HL-60 (cell line): ENCODE data around the gene ICAM3.

Experiments used
- DNase-seq, 2 experiments: peaks; one replicate each; pipeline ENCODE4 v3.0.0-alpha.2; 2010 to 2020; ENCODE audit warnings: low read depth in 1 of 2, low spot score in 1 of 2
- H3K27ac ChIP-seq: fragments of 250-450 bp; sonication (Bioruptor Pico); replicated peaks from 2 replicates; pipeline ENCODE4 v1.5.1; 2020; ENCODE audit warnings: mild to moderate bottlenecking, moderate library complexity
- H3K27me3 ChIP-seq: fragments of 250-450 bp; sonication (Bioruptor Pico); 2 replicates; pipeline ENCODE4 v1.5.1; 2021; ENCODE audit warnings: mild to moderate bottlenecking, moderate library complexity; ENCODE audit not compliant: insufficient read depth, poor library complexity, severe bottlenecking
- H3K4me3 ChIP-seq: replicated peaks from 2 replicates; pipeline ENCODE4 v1.5.1; 2011; ENCODE audit warnings: mild to moderate bottlenecking, control low read depth, low read length; ENCODE audit not compliant: insufficient read depth
- GABPA ChIP-seq: IDR thresholded peaks from 2 replicates; pipeline ENCODE4 v1.6.1; 2012; ENCODE audit warnings: low read depth
- POLR2AphosphoS5 ChIP-seq: IDR thresholded peaks from 2 replicates; pipeline ENCODE4 v1.6.1; 2012; ENCODE audit warnings: low read depth
- REST ChIP-seq: IDR thresholded peaks from 2 replicates; pipeline ENCODE4 v1.6.1; 2012; ENCODE audit warnings: low read depth; ENCODE audit not compliant: insufficient replicate concordance
- SPI1 ChIP-seq: IDR thresholded peaks from 2 replicates; pipeline ENCODE4 v1.6.1; 2012; ENCODE audit warnings: low read depth, mild to moderate bottlenecking, borderline replicate concordance
- TF ChIP-seq, protein P1 (sequence below): IDR thresholded peaks from one replicate; pipeline ENCODE4 v1.5.1; 2011; ENCODE audit warnings: low read length, control low read depth, inconsistent platforms; ENCODE audit not compliant: insufficient read depth

Gene ICAM3

DNA sequence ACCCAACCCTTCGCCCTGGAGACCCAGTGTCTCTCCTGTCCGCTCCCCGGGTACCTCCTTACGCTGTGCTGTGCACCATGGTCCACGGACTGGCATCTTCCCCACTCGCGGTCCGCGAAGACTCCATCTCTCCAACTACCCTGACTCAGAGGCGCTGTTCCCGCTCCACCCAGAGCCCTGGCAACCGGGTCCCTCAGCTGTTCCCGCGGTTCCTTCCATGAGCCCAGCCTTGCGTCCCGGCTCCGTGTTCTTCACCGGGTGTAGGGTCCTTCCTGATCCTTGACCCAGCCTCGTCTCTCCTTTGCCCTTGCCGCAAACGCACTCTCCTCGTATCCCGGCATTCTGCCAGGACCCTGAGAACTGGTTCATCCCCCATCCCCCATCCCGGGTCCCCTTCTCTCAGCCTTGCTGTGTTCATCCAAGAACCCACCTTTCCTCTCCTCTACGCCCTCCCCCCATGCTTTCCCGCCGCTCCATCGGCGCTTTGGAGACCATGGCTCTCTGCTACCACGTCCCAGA, 49.0 kb downstream of the ICAM3 start:
- Histone ChIP-seq H3K27me3 (peaks cover 60% of the 10 kb centered on the region), H3K4me3 (peak overlapping the region; percentile 33; the same call in 1 of the 2 replicates), H3K27ac (no peak overlapping the region)
- no peak for TF ChIP-seq POLR2AphosphoS5
- no peak for TF ChIP-seq REST
- no peak for TF ChIP-seq SPI1
- TF ChIP-seq GABPA, result no peak
- TF ChIP-seq, protein P1, sequence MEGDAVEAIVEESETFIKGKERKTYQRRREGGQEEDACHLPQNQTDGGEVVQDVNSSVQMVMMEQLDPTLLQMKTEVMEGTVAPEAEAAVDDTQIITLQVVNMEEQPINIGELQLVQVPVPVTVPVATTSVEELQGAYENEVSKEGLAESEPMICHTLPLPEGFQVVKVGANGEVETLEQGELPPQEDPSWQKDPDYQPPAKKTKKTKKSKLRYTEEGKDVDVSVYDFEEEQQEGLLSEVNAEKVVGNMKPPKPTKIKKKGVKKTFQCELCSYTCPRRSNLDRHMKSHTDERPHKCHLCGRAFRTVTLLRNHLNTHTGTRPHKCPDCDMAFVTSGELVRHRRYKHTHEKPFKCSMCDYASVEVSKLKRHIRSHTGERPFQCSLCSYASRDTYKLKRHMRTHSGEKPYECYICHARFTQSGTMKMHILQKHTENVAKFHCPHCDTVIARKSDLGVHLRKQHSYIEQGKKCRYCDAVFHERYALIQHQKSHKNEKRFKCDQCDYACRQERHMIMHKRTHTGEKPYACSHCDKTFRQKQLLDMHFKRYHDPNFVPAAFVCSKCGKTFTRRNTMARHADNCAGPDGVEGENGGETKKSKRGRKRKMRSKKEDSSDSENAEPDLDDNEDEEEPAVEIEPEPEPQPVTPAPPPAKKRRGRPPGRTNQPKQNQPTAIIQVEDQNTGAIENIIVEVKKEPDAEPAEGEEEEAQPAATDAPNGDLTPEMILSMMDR, result no peak
- DNase-seq, result no peak

DNA sequence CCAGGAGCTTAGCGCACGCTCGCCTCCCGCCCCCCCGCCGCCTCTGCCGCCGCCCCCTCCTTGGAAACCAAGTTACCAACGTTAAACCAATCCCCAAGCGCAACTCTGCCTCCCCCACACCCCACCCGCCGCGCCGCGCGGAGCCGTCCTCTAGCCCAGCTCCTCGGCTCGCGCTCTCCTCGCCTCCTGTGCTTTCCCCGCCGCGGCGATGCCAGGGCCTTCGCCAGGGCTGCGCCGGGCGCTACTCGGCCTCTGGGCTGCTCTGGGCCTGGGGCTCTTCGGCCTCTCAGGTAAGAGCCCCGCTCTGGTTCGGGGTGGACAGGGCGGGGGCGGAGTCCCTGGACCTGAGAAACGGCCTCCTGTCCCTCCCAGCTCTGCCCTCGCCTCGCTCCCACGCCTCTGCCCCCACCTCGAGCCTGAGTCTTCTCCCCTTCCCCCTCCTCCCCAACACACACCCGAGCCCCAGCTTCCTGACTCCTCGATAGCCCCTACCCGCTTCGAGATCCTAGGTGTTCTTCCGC, 49.5 kb downstream of the ICAM3 start, which contains the start of gene ICAM5:
Gene ICAM5 (plus strand): TSS at position 117 of the 521 bp plus-strand sequence. CDS start 92 bp downstream, at position 209.
- TF ChIP-seq GABPA, result no peak
- no peak for TF ChIP-seq SPI1
- TF ChIP-seq POLR2AphosphoS5, result no peak
- TF ChIP-seq REST, result no peak
- TF ChIP-seq, protein P1, result no peak
- H3K27me3 ChIP-seq, result peaks cover 55% of the 10 kb centered on the region
- peak within 1 kb of the TSS; percentile 33 for H3K4me3 ChIP-seq
- no peak within 1 kb of the TSS for H3K27ac ChIP-seq
- DNase-seq, result no peak

DNA sequence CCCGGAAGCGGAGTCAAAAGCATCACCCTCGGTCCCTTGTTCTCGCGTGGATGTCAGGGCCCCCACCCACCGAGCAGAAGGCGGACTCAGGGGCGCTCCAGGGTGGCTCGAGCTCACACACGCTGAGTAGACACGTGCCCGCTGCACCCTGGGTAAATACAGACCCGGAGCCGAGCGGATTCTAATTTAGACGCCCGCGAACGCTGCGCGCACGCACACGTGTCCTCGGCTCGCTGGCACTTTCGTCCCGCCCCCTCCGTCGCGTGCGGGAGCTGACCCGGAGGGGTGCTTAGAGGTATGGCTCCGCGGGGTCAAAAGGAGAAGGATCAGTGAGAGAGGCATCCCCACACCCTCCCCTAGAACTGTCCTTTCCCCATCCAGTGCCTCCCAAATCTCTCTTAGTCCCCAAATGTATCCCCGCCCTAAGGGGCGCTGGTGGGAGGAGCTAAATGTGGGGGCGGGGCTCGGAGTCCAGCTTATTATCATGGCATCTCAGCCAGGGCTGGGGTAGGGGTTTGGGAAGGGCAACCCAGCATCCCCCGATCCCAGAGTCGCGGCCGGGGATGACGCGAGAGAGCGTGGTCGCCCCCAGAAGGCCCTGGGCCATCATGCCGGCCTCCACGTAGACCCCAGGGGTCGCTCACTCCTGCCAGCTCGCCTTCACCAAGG, 50.1 kb downstream of the ICAM3 start:
- no peak for TF ChIP-seq GABPA
- TF ChIP-seq POLR2AphosphoS5, result no peak
- H3K27me3 ChIP-seq, result peaks cover 49% of the 10 kb centered on the region
- H3K27ac ChIP-seq, result no peak overlapping the region
- DNase-seq, result peak in 1 of 2 experiments; percentile 43
- H3K4me3 ChIP-seq, result peak overlapping the region; percentile 16

DNA sequence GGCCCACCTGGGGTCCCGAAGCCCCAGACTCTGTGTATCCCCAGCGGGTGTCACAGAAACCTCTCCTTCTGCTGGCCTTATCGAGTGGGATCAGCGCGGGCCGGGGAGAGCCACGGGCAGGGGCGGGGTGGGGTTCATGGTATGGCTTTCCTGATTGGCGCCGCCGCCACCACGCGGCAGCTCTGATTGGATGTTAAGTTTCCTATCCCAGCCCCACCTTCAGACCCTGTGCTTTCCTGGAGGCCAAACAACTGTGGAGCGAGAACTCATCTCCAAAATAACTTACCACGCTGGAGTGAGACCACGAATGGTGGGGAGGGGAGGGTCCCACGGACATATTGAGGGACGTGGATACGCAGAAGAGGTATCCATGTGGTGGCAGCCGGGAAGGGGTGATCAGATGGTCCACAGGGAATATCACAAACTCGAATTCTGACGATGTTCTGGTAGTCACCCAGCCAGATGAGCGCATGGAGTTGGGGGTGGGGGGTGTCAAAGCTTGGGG, 50.7 kb downstream of the ICAM3 start:
- Histone ChIP-seq H3K4me3 (no peak overlapping the region), H3K27ac (no peak overlapping the region), H3K27me3 (peaks cover 44% of the 10 kb centered on the region)
- DNase-seq, result no peak
- TF ChIP-seq GABPA, result no peak
- TF ChIP-seq REST, result no peak
- no peak for TF ChIP-seq SPI1
- no peak for TF ChIP-seq POLR2AphosphoS5
- TF ChIP-seq, protein P1, result no peak
